Measurements from ENCODE around the gene CLIC3.

DNA sequence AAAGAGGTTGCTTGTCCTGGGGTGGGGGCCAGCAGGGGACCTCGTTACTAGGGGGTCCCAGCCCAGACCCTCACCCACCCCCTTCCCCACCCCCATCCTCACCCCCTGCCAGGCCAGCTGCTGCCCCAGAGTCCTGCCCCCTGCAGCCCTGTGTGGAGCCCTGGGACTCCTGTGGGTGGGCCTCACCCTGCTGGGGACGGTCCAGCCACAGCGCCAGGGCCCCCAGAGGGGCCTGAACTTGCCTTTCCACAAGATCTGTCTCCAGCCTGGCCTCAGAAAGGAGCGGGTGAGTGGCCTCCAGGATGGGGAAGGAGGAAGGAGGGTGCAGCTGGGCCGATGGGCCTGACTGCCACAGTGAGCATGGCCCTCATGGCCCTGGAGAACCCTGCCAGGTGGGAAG, 26.6 kb downstream of the CLIC3 start:
- TF ChIP-seq RCOR1 (IDR thresholded peaks at IDR 0.05; ENCODE audit: low read depth, low read length) (no peak), CTCF (IDR thresholded peaks at IDR 0.05) (no peak), SMC3 (IDR thresholded peaks at IDR 0.05) (no peak), POLR2AphosphoS2 (conservative IDR thresholded peaks at IDR 0.05; ENCODE audit: low read length) (no peak), REST (IDR thresholded peaks at IDR 0.05) (no peak), ZC3H11A (IDR thresholded peaks at IDR 0.05) (no peak), HOXA7 (CRISPR knock-in tag; IDR thresholded peaks at IDR 0.05) (no peak), ZFP36 (IDR thresholded peaks at IDR 0.05; ENCODE audit: borderline replicate concordance, partially characterized antibody) (no peak), CBX2 (IDR thresholded peaks at IDR 0.05; ENCODE audit: borderline replicate concordance, low read depth) (no peak), USF2 (IDR thresholded peaks at IDR 0.05) (no peak)
- TF ChIP-seq, protein P1, sequence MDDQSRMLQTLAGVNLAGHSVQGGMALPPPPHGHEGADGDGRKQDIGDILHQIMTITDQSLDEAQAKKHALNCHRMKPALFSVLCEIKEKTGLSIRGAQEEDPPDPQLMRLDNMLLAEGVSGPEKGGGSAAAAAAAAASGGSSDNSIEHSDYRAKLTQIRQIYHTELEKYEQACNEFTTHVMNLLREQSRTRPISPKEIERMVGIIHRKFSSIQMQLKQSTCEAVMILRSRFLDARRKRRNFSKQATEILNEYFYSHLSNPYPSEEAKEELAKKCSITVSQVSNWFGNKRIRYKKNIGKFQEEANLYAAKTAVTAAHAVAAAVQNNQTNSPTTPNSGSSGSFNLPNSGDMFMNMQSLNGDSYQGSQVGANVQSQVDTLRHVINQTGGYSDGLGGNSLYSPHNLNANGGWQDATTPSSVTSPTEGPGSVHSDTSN (IDR thresholded peaks at IDR 0.05), result no peak
